Stimulated activated CD8-positive, alpha-beta memory T cell treated with anti-CD3 and anti-CD28 coated beads, Interleukin-4, amount 100 ng/mL, for 48 hours (primary cell): ENCODE results near the gene C15orf62.

ENCODE experiments used
- DNase-seq: peaks from one replicate; pipeline ENCODE4 v3.0.0-alpha.2; 2020

The C15orf62 gene

GRCh38 chr15:40756938-40757337 is 12.8 kb upstream of the C15orf62 start:
- no peak for DNase-seq

GRCh38 chr15:40759961-40760360 is 9.8 kb upstream of the C15orf62 start:
- DNase-seq = no peak

- peak; percentile 66 for DNase-seq
Measured at GRCh38 chr15:40762919-40763800, 6.6 kb upstream of the C15orf62 start.

- peak; percentile 81 for DNase-seq
Measured at GRCh38 chr15:40763801-40764628, 5.8 kb upstream of the C15orf62 start, which contains the start of gene GCHFR. GCHFR (plus strand) TSS chr15:40764068; CDS start chr15:40764181, 113 bp downstream.

- no peak for DNase-seq
Measured at GRCh38 chr15:40764629-40765103, 5.1 kb upstream of the C15orf62 start.

GRCh38 chr15:40766194-40766815 is 3.5 kb upstream of the C15orf62 start:
- DNase-seq = no peak

- DNase-seq = no peak
Measured at GRCh38 chr15:40766906-40767837, 2.6 kb upstream of the C15orf62 start.

GRCh38 chr15:40767838-40768500 is 1.8 kb upstream of the C15orf62 start:
- DNase-seq = no peak

GRCh38 chr15:40768521-40769273 is 1.1 kb upstream of the C15orf62 start:
- DNase-seq = no peak

GRCh38 chr15:40770147-40770721 is 454 bp downstream of the C15orf62 start:
- no peak for DNase-seq

GRCh38 chr15:40771242-40771641 is 1.5 kb downstream of the C15orf62 start:
- no peak for DNase-seq

- DNase-seq = no peak
Measured at GRCh38 chr15:40772014-40772413, 2.2 kb downstream of the C15orf62 start.

- no peak for DNase-seq
Measured at GRCh38 chr15:40773496-40773895, 3.7 kb downstream of the C15orf62 start.

- no peak for DNase-seq
Measured at GRCh38 chr15:40773902-40774301, 4.1 kb downstream of the C15orf62 start.

GRCh38 chr15:40775007-40775406 is 5.2 kb downstream of the C15orf62 start:
- no peak for DNase-seq

GRCh38 chr15:40775740-40776536 is 6.2 kb downstream of the C15orf62 start:
- no peak for DNase-seq

- peak; percentile 64 for DNase-seq
Measured at GRCh38 chr15:40776537-40777141, 6.9 kb downstream of the C15orf62 start.

- peak; percentile 86 for DNase-seq
Measured at GRCh38 chr15:40782609-40783227, 12.9 kb downstream of the C15orf62 start.
